Gastroesophageal sphincter (tissue), 4 donors: ENCODE measurements around the gene BMP7. TPM values are rescaled to one million over a fixed set of nuclear protein-coding genes. Genes with fewer than 3 reads are reported as not detected.
A peak's percentile ranks its signal among the peaks of the same experiment; 100 is the strongest.

Source experiments
- ATAC-seq: fragments of 150-250 bp; one replicate; pipeline ENCODE4 v1.9.1; 2016; ENCODE audit warnings: mild to moderate bottlenecking, moderate library complexity
- H3K27ac ChIP-seq, 4 donors: fragments of 200-600 bp; sonication (generic) in 3 of 4; 1 replicate in 3 of 4; 2 replicates in 1 of 4; pipeline ENCODE4 v1.5.1; 2016 to 2019
- H3K27me3 ChIP-seq: fragments of 200-600 bp; sonication (generic); one replicate; pipeline ENCODE4 v1.5.1; 2019
- H3K36me3 ChIP-seq, 2 donors: fragments of 200-600 bp; sonication (generic); one replicate each; pipeline ENCODE4 v1.5.1; 2019; ENCODE audit warnings: control low read depth in 1 of 2
- H3K4me1 ChIP-seq, 3 donors: fragments of 200-600 bp; sonication (generic); 1 replicate in 2 of 3; 2 replicates in 1 of 3; pipeline ENCODE4 v1.5.1; 2016 to 2019; ENCODE audit warnings: control low read depth in 2 of 3
- H3K4me3 ChIP-seq, 2 donors: fragments of 200-600 bp; sonication (generic); one replicate each; pipeline ENCODE4 v1.5.1; 2019; ENCODE audit warnings: mild to moderate bottlenecking in 1 of 2, moderate library complexity in 1 of 2
- H3K9me3 ChIP-seq, 3 donors: fragments of 200-600 bp; sonication (generic); one replicate each; pipeline ENCODE4 v1.5.1; 2017 to 2019; ENCODE audit warnings: control low read depth in 2 of 3
- EP300 ChIP-seq: sonication (generic); formaldehyde crosslinking; IDR thresholded peaks from one replicate; pipeline ENCODE4 v1.6.1; 2017; ENCODE audit warnings: antibody characterized with exemption, mild to moderate bottlenecking
- POLR2A ChIP-seq, 2 donors: fragments of 450-650 bp; IDR thresholded peaks; one replicate each; pipeline ENCODE4 v1.6.1; 2017; ENCODE audit warnings: antibody characterized with exemption in 2 of 2, mild to moderate bottlenecking in 2 of 2, moderate library complexity in 1 of 2
- POLR2AphosphoS5 ChIP-seq: sonication (generic); formaldehyde crosslinking; IDR thresholded peaks from one replicate; pipeline ENCODE4 v1.6.1; 2017; ENCODE audit warnings: antibody characterized with exemption
- WGBS, 2 donors: methylation state at CpG; one replicate each; pipeline ENCODE4 v1.1.5; 2018; ENCODE audit warnings: low coverage in 1 of 2; 5-methylcytosine and 5-hydroxymethylcytosine counted together
- total RNA-seq, 4 donors: library from RNA; depleted of rRNA; stranded (reverse); fragments of >200 nt; gene quantifications; one replicate each; pipeline ENCODE4 v1.1.0, GENCODE V29; 2016
- TF ChIP-seq, protein P1 (sequence below), 4 experiments: fragments of 200-600 bp in 2 of 4; fragments of 450-650 bp in 2 of 4; sonication (generic) in 1 of 4; IDR thresholded peaks; one replicate each; pipeline ENCODE4 v1.5.1; 2017 to 2019; ENCODE audit warnings: antibody characterized with exemption in 4 of 4, mild to moderate bottlenecking in 2 of 4, moderate library complexity in 2 of 4

The BMP7 gene
- total RNA-seq, 4 donors from 2014 or later: 0.16 to 10.8 (median 5.0) TPM

DNA sequence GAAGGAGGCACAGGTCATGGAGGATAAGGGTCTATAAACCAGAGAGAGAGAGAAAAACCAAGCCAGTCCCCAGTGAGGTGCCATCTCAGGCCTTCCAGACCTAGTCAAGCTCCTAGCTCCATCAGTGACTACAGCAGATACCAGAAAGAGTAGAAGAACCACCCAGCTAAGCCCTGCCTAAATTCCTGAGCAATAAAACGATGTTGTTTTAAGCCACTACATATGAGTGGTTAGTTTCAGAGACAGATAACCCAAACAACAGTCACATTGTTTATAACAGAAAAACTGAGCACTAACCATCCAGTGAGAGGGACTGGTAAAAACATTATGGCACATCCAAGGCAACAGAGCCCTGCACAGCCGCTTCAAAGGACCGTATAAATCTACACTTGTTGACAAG is 59.2 kb downstream of the BMP7 start:
- peaks cover 0 to 14% (median 0%) of the 10 kb centered on the region in 3 donors for H3K9me3 ChIP-seq
- no peak for ATAC-seq
- no peaks in the 10 kb centered on the region for H3K27me3 ChIP-seq
- H3K27ac ChIP-seq: no peak overlapping the region
- 25 to 73% methylated on average over 2 to 3 of the region's 3 CpGs for WGBS, 2 donors
- TF ChIP-seq EP300 (no peak), POLR2AphosphoS5 (no peak), POLR2A (IDR thresholded peaks at IDR 0.05) (no peak)
- TF ChIP-seq, protein P1, sequence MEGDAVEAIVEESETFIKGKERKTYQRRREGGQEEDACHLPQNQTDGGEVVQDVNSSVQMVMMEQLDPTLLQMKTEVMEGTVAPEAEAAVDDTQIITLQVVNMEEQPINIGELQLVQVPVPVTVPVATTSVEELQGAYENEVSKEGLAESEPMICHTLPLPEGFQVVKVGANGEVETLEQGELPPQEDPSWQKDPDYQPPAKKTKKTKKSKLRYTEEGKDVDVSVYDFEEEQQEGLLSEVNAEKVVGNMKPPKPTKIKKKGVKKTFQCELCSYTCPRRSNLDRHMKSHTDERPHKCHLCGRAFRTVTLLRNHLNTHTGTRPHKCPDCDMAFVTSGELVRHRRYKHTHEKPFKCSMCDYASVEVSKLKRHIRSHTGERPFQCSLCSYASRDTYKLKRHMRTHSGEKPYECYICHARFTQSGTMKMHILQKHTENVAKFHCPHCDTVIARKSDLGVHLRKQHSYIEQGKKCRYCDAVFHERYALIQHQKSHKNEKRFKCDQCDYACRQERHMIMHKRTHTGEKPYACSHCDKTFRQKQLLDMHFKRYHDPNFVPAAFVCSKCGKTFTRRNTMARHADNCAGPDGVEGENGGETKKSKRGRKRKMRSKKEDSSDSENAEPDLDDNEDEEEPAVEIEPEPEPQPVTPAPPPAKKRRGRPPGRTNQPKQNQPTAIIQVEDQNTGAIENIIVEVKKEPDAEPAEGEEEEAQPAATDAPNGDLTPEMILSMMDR (IDR thresholded peaks at IDR 0.05): no peak
- no peaks in the 10 kb centered on the region for H3K36me3 ChIP-seq
- peaks cover 0 to 6% (median 0%) of the 10 kb centered on the region in 3 donors for H3K4me1 ChIP-seq
- no peak overlapping the region for H3K4me3 ChIP-seq

DNA sequence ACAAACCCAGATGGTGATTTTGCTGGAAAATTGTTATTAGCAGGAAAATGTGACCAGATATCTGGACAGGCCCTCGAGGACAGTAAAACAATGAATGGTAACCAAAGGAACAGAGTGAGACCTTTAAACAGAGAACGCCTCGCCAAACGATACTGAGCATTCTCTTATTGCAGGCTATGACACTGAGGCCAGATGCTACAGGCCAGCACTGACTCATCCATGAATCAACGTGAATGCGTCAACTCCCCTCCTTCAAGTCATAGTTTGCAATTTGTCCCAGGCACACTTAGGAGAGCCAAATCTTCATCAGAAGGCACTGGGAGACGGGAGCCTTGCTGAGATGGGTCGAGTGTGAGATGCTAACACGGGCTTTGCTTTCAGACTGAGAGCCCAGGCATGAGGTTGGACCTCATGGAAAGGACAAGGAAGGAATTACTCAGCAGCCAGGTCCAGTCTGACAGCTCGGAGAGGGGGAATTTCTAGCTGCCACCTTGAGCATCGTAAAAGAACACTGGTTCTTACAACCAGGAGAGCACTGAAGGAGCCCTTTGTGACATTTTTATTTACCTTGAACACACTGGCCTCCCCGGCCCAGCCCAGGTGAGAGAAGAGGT is 60.7 kb downstream of the BMP7 start:
- WGBS, 2 donors: 50 to 62% methylated on average over 1 to 11 of the region's 12 CpGs
- Histone ChIP-seq H3K4me3 (no peak overlapping the region), H3K27me3 (no peaks in the 10 kb centered on the region), H3K4me1 (no peaks in the 10 kb centered on the region), H3K36me3 (no peaks in the 10 kb centered on the region), H3K27ac (no peak overlapping the region), H3K9me3 (peaks cover 0 to 14% (median 0%) of the 10 kb centered on the region in 3 donors)
- peak; percentile 73 for ATAC-seq
- TF ChIP-seq POLR2AphosphoS5 (no peak), EP300 (no peak), POLR2A (IDR thresholded peaks at IDR 0.05) (no peak)
- TF ChIP-seq, protein P1 (IDR thresholded peaks at IDR 0.05): no peak

DNA sequence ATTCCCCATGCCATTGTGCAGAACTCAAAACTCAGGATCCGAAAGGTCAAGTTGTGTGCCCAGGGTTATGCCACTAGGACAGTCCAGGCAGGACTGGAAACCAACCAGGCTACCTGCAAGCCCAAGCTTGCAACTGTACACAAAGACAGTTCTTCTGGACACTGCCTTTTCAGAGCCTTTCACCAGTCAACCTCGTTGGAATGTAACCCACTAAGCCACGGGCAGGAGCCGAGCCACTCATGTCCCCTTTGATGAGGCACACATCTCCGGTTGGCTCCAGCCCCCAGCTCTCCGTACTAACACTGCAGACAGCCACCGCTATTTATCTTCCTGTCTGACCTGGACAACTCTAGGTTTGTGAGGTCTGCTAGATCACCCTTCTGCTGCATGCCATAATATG is 62.5 kb downstream of the BMP7 start:
- Histone ChIP-seq H3K4me1 (no peaks in the 10 kb centered on the region), H3K36me3 (no peaks in the 10 kb centered on the region), H3K27ac (no peak overlapping the region), H3K9me3 (peaks cover 0 to 14% (median 0%) of the 10 kb centered on the region in 3 donors), H3K4me3 (no peak overlapping the region), H3K27me3 (peaks cover 9% of the 10 kb centered on the region)
- 75% methylated on average over 2 of the region's 7 CpGs; no CpG with 5 or more reads in 1 of the 2 donors for WGBS, 2 donors
- no peak for ATAC-seq
- TF ChIP-seq EP300: no peak
- TF ChIP-seq, protein P1 (IDR thresholded peaks at IDR 0.05): no peak

DNA sequence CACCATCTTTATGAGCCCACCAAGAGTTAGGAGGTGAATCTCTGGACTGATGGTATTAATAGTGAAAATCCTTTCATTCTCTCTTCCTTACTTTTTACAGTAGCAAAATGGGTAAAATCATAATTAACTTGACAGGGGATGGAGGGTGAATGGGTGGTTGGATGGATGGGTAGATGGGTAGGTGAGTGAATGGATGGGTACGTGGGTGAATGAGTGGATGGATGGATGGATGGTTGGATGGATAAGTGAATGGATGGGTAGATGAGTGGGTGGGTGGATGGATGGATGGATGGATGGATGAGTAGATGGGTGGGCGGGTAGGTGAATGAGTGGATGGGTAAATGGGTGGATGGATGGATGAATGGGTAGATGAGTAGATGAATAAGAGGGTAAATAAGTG is 63.2 kb downstream of the BMP7 start:
- no peak for ATAC-seq
- 80 to 91% methylated on average over 2 of the region's 2 CpGs for WGBS, 2 donors

More for the DNA sequence above, 63.2 kb downstream of the BMP7 start:
- H3K27me3 ChIP-seq: peaks cover 17% of the 10 kb centered on the region
- no peak overlapping the region for H3K27ac ChIP-seq
- peaks cover 0 to 14% (median 0%) of the 10 kb centered on the region in 3 donors for H3K9me3 ChIP-seq
- no peaks in the 10 kb centered on the region for H3K36me3 ChIP-seq
- no peaks in the 10 kb centered on the region for H3K4me1 ChIP-seq
- TF ChIP-seq POLR2A (IDR thresholded peaks at IDR 0.05) (no peak), EP300 (no peak), POLR2AphosphoS5 (no peak)
- TF ChIP-seq, protein P1 (IDR thresholded peaks at IDR 0.05): no peak
- H3K4me3 ChIP-seq: no peak overlapping the region
